Measurements from ENCODE around the gene MCRIP1. TPM values are rescaled to one million over a fixed set of nuclear protein-coding genes. Genes with fewer than 3 reads are reported as not detected.
A peak's percentile ranks its signal among the peaks of the same experiment; 100 is the strongest.

MCRIP1 gene
- total and polyA plus RNA-seq, 2 of the 13 experiments (the other 11 are each of a cell fraction or from before 2014, with no cell fraction given) = 79.7 to 84.9 TPM

- TF ChIP-seq AFF4 (CRISPR knock-in tag; IDR thresholded peaks at IDR 0.05) = no peak
- 0 out of 2 replicates have a peak, but pooled peaks have one; percentile 13 for TF ChIP-seq PPARG (CRISPR knock-in tag; conservative IDR thresholded peaks at IDR 0.05)
- TF ChIP-seq MXD1 (CRISPR knock-in tag; IDR thresholded peaks at IDR 0.05) = no peak; the same call in 1 of the 2 replicates
- no peak for TF ChIP-seq SIN3B (IDR thresholded peaks at IDR 0.05; ENCODE audit: low read length)
- TF ChIP-seq, protein P1, sequence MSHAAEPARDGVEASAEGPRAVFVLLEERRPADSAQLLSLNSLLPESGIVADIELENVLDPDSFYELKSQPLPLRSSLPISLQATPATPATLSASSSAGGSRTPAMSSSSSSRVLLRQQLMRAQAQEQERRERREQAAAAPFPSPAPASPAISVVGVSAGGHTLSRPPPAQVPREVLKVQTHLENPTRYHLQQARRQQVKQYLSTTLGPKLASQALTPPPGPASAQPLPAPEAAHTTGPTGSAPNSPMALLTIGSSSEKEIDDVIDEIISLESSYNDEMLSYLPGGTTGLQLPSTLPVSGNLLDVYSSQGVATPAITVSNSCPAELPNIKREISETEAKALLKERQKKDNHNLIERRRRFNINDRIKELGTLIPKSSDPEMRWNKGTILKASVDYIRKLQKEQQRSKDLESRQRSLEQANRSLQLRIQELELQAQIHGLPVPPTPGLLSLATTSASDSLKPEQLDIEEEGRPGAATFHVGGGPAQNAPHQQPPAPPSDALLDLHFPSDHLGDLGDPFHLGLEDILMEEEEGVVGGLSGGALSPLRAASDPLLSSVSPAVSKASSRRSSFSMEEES (CRISPR knock-in tag; IDR thresholded peaks at IDR 0.05) = peak; percentile 71
- TF ChIP-seq ERF (CRISPR knock-in tag; IDR thresholded peaks at IDR 0.05) = peak; percentile 70; the same call in 1 of the 2 replicates
- peak; percentile 76 for TF ChIP-seq MYC (CRISPR knock-in tag; IDR thresholded peaks at IDR 0.05; ENCODE audit: borderline replicate concordance)
- TF ChIP-seq, protein P2, sequence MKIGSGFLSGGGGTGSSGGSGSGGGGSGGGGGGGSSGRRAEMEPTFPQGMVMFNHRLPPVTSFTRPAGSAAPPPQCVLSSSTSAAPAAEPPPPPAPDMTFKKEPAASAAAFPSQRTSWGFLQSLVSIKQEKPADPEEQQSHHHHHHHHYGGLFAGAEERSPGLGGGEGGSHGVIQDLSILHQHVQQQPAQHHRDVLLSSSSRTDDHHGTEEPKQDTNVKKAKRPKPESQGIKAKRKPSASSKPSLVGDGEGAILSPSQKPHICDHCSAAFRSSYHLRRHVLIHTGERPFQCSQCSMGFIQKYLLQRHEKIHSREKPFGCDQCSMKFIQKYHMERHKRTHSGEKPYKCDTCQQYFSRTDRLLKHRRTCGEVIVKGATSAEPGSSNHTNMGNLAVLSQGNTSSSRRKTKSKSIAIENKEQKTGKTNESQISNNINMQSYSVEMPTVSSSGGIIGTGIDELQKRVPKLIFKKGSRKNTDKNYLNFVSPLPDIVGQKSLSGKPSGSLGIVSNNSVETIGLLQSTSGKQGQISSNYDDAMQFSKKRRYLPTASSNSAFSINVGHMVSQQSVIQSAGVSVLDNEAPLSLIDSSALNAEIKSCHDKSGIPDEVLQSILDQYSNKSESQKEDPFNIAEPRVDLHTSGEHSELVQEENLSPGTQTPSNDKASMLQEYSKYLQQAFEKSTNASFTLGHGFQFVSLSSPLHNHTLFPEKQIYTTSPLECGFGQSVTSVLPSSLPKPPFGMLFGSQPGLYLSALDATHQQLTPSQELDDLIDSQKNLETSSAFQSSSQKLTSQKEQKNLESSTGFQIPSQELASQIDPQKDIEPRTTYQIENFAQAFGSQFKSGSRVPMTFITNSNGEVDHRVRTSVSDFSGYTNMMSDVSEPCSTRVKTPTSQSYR (CRISPR knock-in tag; IDR thresholded peaks at IDR 0.05; ENCODE audit: borderline replicate concordance) = peak; percentile 20; the same call in 1 of the 2 replicates
- TF ChIP-seq SP4 (CRISPR knock-in tag; IDR thresholded peaks at IDR 0.05) = peak; percentile 48
- TF ChIP-seq KLF16 (CRISPR knock-in tag; IDR thresholded peaks at IDR 0.05) = peak in 1 of 2 experiments; percentile 69; a peak in 2 of 4 replicates
- TF ChIP-seq, protein P3, sequence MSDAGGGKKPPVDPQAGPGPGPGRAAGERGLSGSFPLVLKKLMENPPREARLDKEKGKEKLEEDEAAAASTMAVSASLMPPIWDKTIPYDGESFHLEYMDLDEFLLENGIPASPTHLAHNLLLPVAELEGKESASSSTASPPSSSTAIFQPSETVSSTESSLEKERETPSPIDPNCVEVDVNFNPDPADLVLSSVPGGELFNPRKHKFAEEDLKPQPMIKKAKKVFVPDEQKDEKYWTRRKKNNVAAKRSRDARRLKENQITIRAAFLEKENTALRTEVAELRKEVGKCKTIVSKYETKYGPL (CRISPR knock-in tag; IDR thresholded peaks at IDR 0.05) = no peak
- TF ChIP-seq AGO2 (optimal IDR thresholded peaks at IDR 0.05; ENCODE audit: low read depth, low read length) = no peak
- no peak for TF ChIP-seq U2AF1 (optimal IDR thresholded peaks at IDR 0.05; ENCODE audit: low read depth, low read length)
These were observed 18.1 kb downstream of the MCRIP1 start (continued) for GRCh38 chr17:81814748-81815645.
